ENCODE measurements around the gene TXNDC2. TPM values are rescaled to one million over a fixed set of nuclear protein-coding genes. Genes with fewer than 3 reads are reported as not detected.

TXNDC2 gene
- total and polyA plus RNA-seq, 9 of the 15 experiments (the other 6 are each of a cell fraction or from before 2014, with no cell fraction given), result 1.2 to 4.9 (median 2.3) TPM

- TF ChIP-seq EHMT2 (IDR thresholded peaks at IDR 0.05) (0 out of 2 replicates have a peak, but pooled peaks have one; percentile 32), ZBTB40 (IDR thresholded peaks at IDR 0.05) (peak; percentile 40; the same call in 1 of the 2 replicates), ZBTB40 (CRISPR knock-in tag; IDR thresholded peaks at IDR 0.05) (no peak), TCF7 (IDR thresholded peaks at IDR 0.05; ENCODE audit: borderline replicate concordance) (no peak), CUX1 (CRISPR knock-in tag; IDR thresholded peaks at IDR 0.05) (no peak), ZNF764 (CRISPR knock-in tag; IDR thresholded peaks at IDR 0.05; ENCODE audit: low read depth) (no peak), MEIS2 (IDR thresholded peaks at IDR 0.05; ENCODE audit: partially characterized antibody) (peak; percentile 3), ZBTB26 (CRISPR knock-in tag; IDR thresholded peaks at IDR 0.05) (no peak)
Observed at GRCh38 chr18:9919564-9920232, 33.9 kb downstream of the TXNDC2 start (continued).

Data from K562 (cell line).